GM23338 (cell line): ENCODE results near the gene PDF.

ENCODE experiments used
- EZH2phosphoT487 ChIP-seq: fragments of 200-600 bp; sonication (generic); IDR thresholded peaks from one replicate; pipeline ENCODE4 v1.8.1; 2018; ENCODE audit warnings: antibody characterized with exemption; ENCODE audit not compliant: unreplicated experiment
- JUNB ChIP-seq: IDR thresholded peaks from one replicate; pipeline ENCODE4 v1.6.1; 2016; ENCODE audit warnings: antibody characterized with exemption; ENCODE audit not compliant: unreplicated experiment
- TF ChIP-seq, protein P1 (sequence below), 2 experiments: fragments of 200-600 bp in 1 of 2; sonication (generic) in 1 of 2; conservative IDR thresholded peaks; 2 replicates each; pipeline versions ENCODE4 v1.5.1 to v1.6.1; 2016 to 2017; ENCODE audit warnings: antibody characterized with exemption in 2 of 2, low read depth in 2 of 2, mild to moderate bottlenecking in 2 of 2, moderate library complexity in 1 of 2

DNA sequence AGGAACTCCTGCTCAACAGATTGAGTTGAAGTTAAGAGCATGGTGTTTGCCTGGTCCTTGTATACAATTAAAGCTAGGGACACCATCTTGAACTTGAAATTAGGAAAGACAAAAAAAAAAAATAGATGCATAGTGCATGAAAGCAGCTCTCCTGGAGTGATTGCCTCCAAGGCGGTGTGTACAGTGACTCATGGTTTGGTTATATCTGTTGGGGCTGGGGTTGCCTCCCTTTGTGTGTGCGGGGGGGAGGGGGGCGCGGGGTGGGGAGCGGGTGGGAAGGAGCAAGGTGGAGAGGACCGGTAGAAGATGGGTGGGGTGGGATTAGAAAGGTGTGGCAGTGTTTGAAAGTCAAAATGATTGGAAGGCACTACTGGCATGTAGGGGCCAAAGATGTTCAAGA, 17.8 kb upstream of the PDF start:
- TF ChIP-seq, protein P1, sequence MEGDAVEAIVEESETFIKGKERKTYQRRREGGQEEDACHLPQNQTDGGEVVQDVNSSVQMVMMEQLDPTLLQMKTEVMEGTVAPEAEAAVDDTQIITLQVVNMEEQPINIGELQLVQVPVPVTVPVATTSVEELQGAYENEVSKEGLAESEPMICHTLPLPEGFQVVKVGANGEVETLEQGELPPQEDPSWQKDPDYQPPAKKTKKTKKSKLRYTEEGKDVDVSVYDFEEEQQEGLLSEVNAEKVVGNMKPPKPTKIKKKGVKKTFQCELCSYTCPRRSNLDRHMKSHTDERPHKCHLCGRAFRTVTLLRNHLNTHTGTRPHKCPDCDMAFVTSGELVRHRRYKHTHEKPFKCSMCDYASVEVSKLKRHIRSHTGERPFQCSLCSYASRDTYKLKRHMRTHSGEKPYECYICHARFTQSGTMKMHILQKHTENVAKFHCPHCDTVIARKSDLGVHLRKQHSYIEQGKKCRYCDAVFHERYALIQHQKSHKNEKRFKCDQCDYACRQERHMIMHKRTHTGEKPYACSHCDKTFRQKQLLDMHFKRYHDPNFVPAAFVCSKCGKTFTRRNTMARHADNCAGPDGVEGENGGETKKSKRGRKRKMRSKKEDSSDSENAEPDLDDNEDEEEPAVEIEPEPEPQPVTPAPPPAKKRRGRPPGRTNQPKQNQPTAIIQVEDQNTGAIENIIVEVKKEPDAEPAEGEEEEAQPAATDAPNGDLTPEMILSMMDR (conservative IDR thresholded peaks at IDR 0.05; ENCODE audit: low read depth in 2 of 2) = no peak
- TF ChIP-seq JUNB (no peak), EZH2phosphoT487 (no peak)
